GM12874 (cell line): ENCODE results near the gene CPSF7.

Experiments
- CTCF ChIP-seq: IDR thresholded peaks from 2 replicates; pipeline ENCODE4 v1.5.1; 2011; ENCODE audit warnings: low read depth, mild to moderate bottlenecking, control low read depth, low read length, moderate library complexity; ENCODE audit not compliant: insufficient read depth

CPSF7 gene

GRCh38 chr11:61377461-61378160 lies 52.2 kb downstream of the CPSF7 start:
- no peak for TF ChIP-seq CTCF

GRCh38 chr11:61375761-61376108 lies 54.0 kb downstream of the CPSF7 start:
- TF ChIP-seq CTCF: no peak

GRCh38 chr11:61372659-61373420 lies 56.9 kb downstream of the CPSF7 start:
- no peak for TF ChIP-seq CTCF

- no peak for TF ChIP-seq CTCF
These were observed 59.3 kb downstream of the CPSF7 start for GRCh38 chr11:61370349-61371005.

GRCh38 chr11:61369372-61370348 lies 60.1 kb downstream of the CPSF7 start:
- no peak for TF ChIP-seq CTCF

GRCh38 chr11:61368646-61369045 lies 61.1 kb downstream of the CPSF7 start:
- TF ChIP-seq CTCF: no peak
